Memory B cell (primary cell): ENCODE measurements around the gene COA8.
A peak's percentile ranks its signal among the peaks of the same experiment; 100 is the strongest.

Source experiments
- ATAC-seq: fragments of 150-1000 bp; cut with Tn5 transposase; 2 replicates; pipeline ENCODE4 v1.10.0; 2021; ENCODE audit warnings: low read depth, mild to moderate bottlenecking, moderate library complexity
- DNase-seq, 2 donors: peaks; one replicate each; pipeline ENCODE4 v3.0.0; 2022; ENCODE audit warnings: low spot score in 2 of 2
- H3K27ac Mint-ChIP-seq: one replicate; pipeline ENCODE4 v1.8.0; 2022; ENCODE audit warnings: mild to moderate bottlenecking, moderate library complexity, mixed read lengths
- H3K27me3 Mint-ChIP-seq: one replicate; pipeline ENCODE4 v1.8.0; 2022; ENCODE audit warnings: mixed read lengths
- H3K36me3 Mint-ChIP-seq: one replicate; pipeline ENCODE4 v1.8.0; 2022; ENCODE audit warnings: mild to moderate bottlenecking, mixed read lengths
- H3K4me1 Mint-ChIP-seq: one replicate; pipeline ENCODE4 v1.8.0; 2022; ENCODE audit warnings: mixed read lengths
- H3K4me3 Mint-ChIP-seq: one replicate; pipeline ENCODE4 v1.8.0; 2022; ENCODE audit warnings: mild to moderate bottlenecking, moderate library complexity, mixed read lengths
- H3K9me3 Mint-ChIP-seq: one replicate; pipeline ENCODE4 v1.8.0; 2022; ENCODE audit warnings: mixed read lengths

COA8 gene

GRCh38 chr14:103530390-103530789, 32.4 kb upstream of the COA8 start:
- Mint-ChIP-seq H3K9me3 (no peaks in the 10 kb centered on the region), H3K4me3 (peak overlapping the region; percentile 95), H3K27me3 (no peaks in the 10 kb centered on the region), H3K36me3 (peaks cover 3% of the 10 kb centered on the region), H3K27ac (no peak overlapping the region), H3K4me1 (peaks cover 31% of the 10 kb centered on the region)
- no peak for ATAC-seq
- DNase-seq: no peak

GRCh38 chr14:103530831-103531230, 31.9 kb upstream of the COA8 start:
- H3K9me3 Mint-ChIP-seq: no peaks in the 10 kb centered on the region
- H3K27ac Mint-ChIP-seq: no peak overlapping the region
- no peak for ATAC-seq
- no peak overlapping the region for H3K4me3 Mint-ChIP-seq
- DNase-seq: no peak
- no peaks in the 10 kb centered on the region for H3K27me3 Mint-ChIP-seq
- H3K4me1 Mint-ChIP-seq: peaks cover 31% of the 10 kb centered on the region
- H3K36me3 Mint-ChIP-seq: peaks cover 3% of the 10 kb centered on the region

GRCh38 chr14:103531421-103532215, 31.1 kb upstream of the COA8 start:
- H3K4me3 Mint-ChIP-seq: peak overlapping the region; percentile 43
- no peaks in the 10 kb centered on the region for H3K27me3 Mint-ChIP-seq
- peaks cover 31% of the 10 kb centered on the region for H3K4me1 Mint-ChIP-seq
- DNase-seq (no peak), ATAC-seq (no peak)
- H3K9me3 Mint-ChIP-seq: no peaks in the 10 kb centered on the region
- no peak overlapping the region for H3K27ac Mint-ChIP-seq
- H3K36me3 Mint-ChIP-seq: peaks cover 3% of the 10 kb centered on the region

- H3K27me3 Mint-ChIP-seq: no peaks in the 10 kb centered on the region
- H3K4me3 Mint-ChIP-seq: no peak overlapping the region
- H3K9me3 Mint-ChIP-seq: no peaks in the 10 kb centered on the region
Observed at GRCh38 chr14:103532216-103533136, 30.3 kb upstream of the COA8 start.

GRCh38 chr14:103533137-103533998, 29.4 kb upstream of the COA8 start:
- Mint-ChIP-seq H3K36me3 (peaks cover 3% of the 10 kb centered on the region), H3K27me3 (no peaks in the 10 kb centered on the region), H3K4me1 (peaks cover 18% of the 10 kb centered on the region), H3K27ac (no peak overlapping the region), H3K4me3 (no peak overlapping the region), H3K9me3 (no peaks in the 10 kb centered on the region)
- DNase-seq: no peak
- ATAC-seq: no peak

More at GRCh38 chr14:103532216-103533136, 30.3 kb upstream of the COA8 start:
- Mint-ChIP-seq H3K27ac (no peak overlapping the region), H3K4me1 (peaks cover 25% of the 10 kb centered on the region), H3K36me3 (peaks cover 3% of the 10 kb centered on the region)
- DNase-seq (no peak), ATAC-seq (no peak)

GRCh38 chr14:103533999-103534575, 28.7 kb upstream of the COA8 start:
- ATAC-seq (no peak), DNase-seq (no peak)

GRCh38 chr14:103534576-103535061, 28.1 kb upstream of the COA8 start:
- Mint-ChIP-seq H3K4me3 (no peak overlapping the region), H3K27ac (no peak overlapping the region), H3K27me3 (peaks cover 2% of the 10 kb centered on the region), H3K9me3 (no peaks in the 10 kb centered on the region), H3K4me1 (peaks cover 17% of the 10 kb centered on the region), H3K36me3 (peaks cover 3% of the 10 kb centered on the region)
- no peak for DNase-seq
- ATAC-seq: no peak

More at GRCh38 chr14:103533999-103534575, 28.7 kb upstream of the COA8 start:
- no peak overlapping the region for H3K4me3 Mint-ChIP-seq
- H3K4me1 Mint-ChIP-seq: peaks cover 18% of the 10 kb centered on the region
- H3K27me3 Mint-ChIP-seq: no peaks in the 10 kb centered on the region
- no peak overlapping the region for H3K27ac Mint-ChIP-seq
- peaks cover 3% of the 10 kb centered on the region for H3K36me3 Mint-ChIP-seq
- H3K9me3 Mint-ChIP-seq: no peaks in the 10 kb centered on the region

GRCh38 chr14:103535081-103535890, 27.5 kb upstream of the COA8 start:
- Mint-ChIP-seq H3K4me3 (no peak overlapping the region), H3K4me1 (peaks cover 12% of the 10 kb centered on the region), H3K27me3 (peaks cover 2% of the 10 kb centered on the region), H3K27ac (no peak overlapping the region), H3K36me3 (peaks cover 3% of the 10 kb centered on the region), H3K9me3 (no peaks in the 10 kb centered on the region)
- ATAC-seq (no peak), DNase-seq (no peak)

GRCh38 chr14:103535891-103536565, 26.7 kb upstream of the COA8 start:
- ATAC-seq (no peak), DNase-seq (no peak)
- peaks cover 2% of the 10 kb centered on the region for H3K27me3 Mint-ChIP-seq
- peaks cover 9% of the 10 kb centered on the region for H3K4me1 Mint-ChIP-seq
- H3K27ac Mint-ChIP-seq: no peak overlapping the region
- no peak overlapping the region for H3K4me3 Mint-ChIP-seq
- H3K9me3 Mint-ChIP-seq: no peaks in the 10 kb centered on the region
- peaks cover 3% of the 10 kb centered on the region for H3K36me3 Mint-ChIP-seq

GRCh38 chr14:103536693-103537092, 26.1 kb upstream of the COA8 start:
- no peak overlapping the region for H3K27ac Mint-ChIP-seq
- no peak for ATAC-seq
- H3K4me3 Mint-ChIP-seq: no peak overlapping the region
- DNase-seq: no peak
- H3K9me3 Mint-ChIP-seq: no peaks in the 10 kb centered on the region
- peaks cover 2% of the 10 kb centered on the region for H3K4me1 Mint-ChIP-seq
- peaks cover 3% of the 10 kb centered on the region for H3K27me3 Mint-ChIP-seq
- peaks cover 2% of the 10 kb centered on the region for H3K36me3 Mint-ChIP-seq

- peaks cover 2% of the 10 kb centered on the region for H3K4me1 Mint-ChIP-seq
- ATAC-seq (no peak), DNase-seq (no peak)
- H3K9me3 Mint-ChIP-seq: no peaks in the 10 kb centered on the region
- H3K27ac Mint-ChIP-seq: no peak overlapping the region
- H3K27me3 Mint-ChIP-seq: peaks cover 6% of the 10 kb centered on the region
- H3K36me3 Mint-ChIP-seq: no peaks in the 10 kb centered on the region
- H3K4me3 Mint-ChIP-seq: no peak overlapping the region
Observed at GRCh38 chr14:103537175-103537990, 25.4 kb upstream of the COA8 start.
